ENCODE measurements around the gene DCTPP1. TPM values are rescaled to one million over a fixed set of nuclear protein-coding genes. Genes with fewer than 3 reads are reported as not detected.

Gene DCTPP1
- total and polyA plus RNA-seq, 2 of the 13 experiments (the other 11 are each of a cell fraction or from before 2014, with no cell fraction given), result 54.8 to 74.4 TPM

- TF ChIP-seq ZNF646 (CRISPR knock-in tag; IDR thresholded peaks at IDR 0.05) (no peak), MIER3 (CRISPR knock-in tag; IDR thresholded peaks at IDR 0.05; ENCODE audit: borderline replicate concordance) (peak; percentile 74; the same call in 1 of the 2 replicates), NFIB (CRISPR knock-in tag; IDR thresholded peaks at IDR 0.05; ENCODE audit: borderline replicate concordance) (no peak), ZNF781 (CRISPR knock-in tag; IDR thresholded peaks at IDR 0.05; ENCODE audit: borderline replicate concordance, not compliant biosample characterization) (peak; percentile 45), NR2F1 (CRISPR knock-in tag; IDR thresholded peaks at IDR 0.05) (no peak), ZNF121 (CRISPR knock-in tag; IDR thresholded peaks at IDR 0.05) (peak; percentile 7; the same call in 1 of the 2 replicates), ZBTB14 (CRISPR knock-in tag; IDR thresholded peaks at IDR 0.05) (no peak), FOXM1 (CRISPR knock-in tag; IDR thresholded peaks at IDR 0.05) (no peak), KLF16 (CRISPR knock-in tag; IDR thresholded peaks at IDR 0.05) (0 out of 4 replicates have a peak, but pooled peaks of 1 of the 2 experiments have one; percentile 31), HMGXB4 (CRISPR knock-in tag; IDR thresholded peaks at IDR 0.05; ENCODE audit: borderline replicate concordance in 1 of 2, low read depth in 1 of 2) (0 out of 4 replicates have a peak, but pooled peaks of 1 of the 2 experiments have one; percentile 32), CHD4 (IDR thresholded peaks at IDR 0.05; ENCODE audit: borderline replicate concordance, low read length) (no peak), ZNF513 (CRISPR knock-in tag; conservative IDR thresholded peaks at IDR 0.05) (no peak), ZBTB2 (CRISPR knock-in tag; IDR thresholded peaks at IDR 0.05; ENCODE audit: low read depth) (no peak), EP300 (IDR thresholded peaks at IDR 0.05; ENCODE audit: low read depth in 2 of 2, low read length in 2 of 2) (peak in 1 of 2 experiments; percentile 72; a peak in 2 of 4 replicates), EP300 (CRISPR knock-in tag; IDR thresholded peaks at IDR 0.05; ENCODE audit: borderline replicate concordance) (no peak)
Measured at GRCh38 chr16:30437511-30438046, 7.7 kb upstream of the DCTPP1 start (continued).

All from HepG2 (cell line).